ENCODE results near the gene SLC16A10. TPM values are rescaled to one million over a fixed set of nuclear protein-coding genes. Genes with fewer than 3 reads are reported as not detected.
A peak's percentile ranks its signal among the peaks of the same experiment; 100 is the strongest.

SLC16A10 gene
- total and polyA plus RNA-seq, 2 of the 13 experiments (the other 11 are each of a cell fraction or from before 2014, with no cell fraction given), result 8.2 to 20.1 TPM

GRCh38 chr6:111105578-111105977 lies 18.3 kb downstream of the SLC16A10 start (continued):
- TF ChIP-seq JUNB (CRISPR knock-in tag; IDR thresholded peaks at IDR 0.05; ENCODE audit: borderline replicate concordance) (no peak; the same call in 1 of the 2 replicates), ZNF775 (CRISPR knock-in tag; IDR thresholded peaks at IDR 0.05; ENCODE audit: borderline replicate concordance) (no peak), GABPB1 (CRISPR knock-in tag; IDR thresholded peaks at IDR 0.05) (peak; percentile 43; the same call in 1 of the 2 replicates), CSRNP1 (CRISPR knock-in tag; IDR thresholded peaks at IDR 0.05) (no peak), HNRNPL (IDR thresholded peaks at IDR 0.05; ENCODE audit: low read depth, low read length) (no peak), SOX5 (CRISPR knock-in tag; IDR thresholded peaks at IDR 0.05; ENCODE audit: borderline replicate concordance) (peak; percentile 98), NONO (IDR thresholded peaks at IDR 0.05) (no peak), NONO (CRISPR knock-in tag; conservative IDR thresholded peaks at IDR 0.05) (peak; percentile 83), BATF2 (CRISPR knock-in tag; IDR thresholded peaks at IDR 0.05) (no peak), ZNF329 (CRISPR knock-in tag; IDR thresholded peaks at IDR 0.05; ENCODE audit: low read depth) (no peak), FOXJ3 (CRISPR knock-in tag; IDR thresholded peaks at IDR 0.05; ENCODE audit: borderline replicate concordance) (peak; percentile 92), PAWR (CRISPR knock-in tag; IDR thresholded peaks at IDR 0.05; ENCODE audit: borderline replicate concordance) (no peak), HMG20B (CRISPR knock-in tag; conservative IDR thresholded peaks at IDR 0.05) (peak; percentile 81; the same call in 1 of the 2 replicates), KDM4B (CRISPR knock-in tag; IDR thresholded peaks at IDR 0.05) (peak; percentile 89; the same call in 1 of the 2 replicates), CBX2 (IDR thresholded peaks at IDR 0.05; ENCODE audit: low read depth, low read length) (no peak), CBX2 (CRISPR knock-in tag; IDR thresholded peaks at IDR 0.05; ENCODE audit: low read depth) (no peak), ISX (CRISPR knock-in tag; conservative IDR thresholded peaks at IDR 0.05) (no peak), ZNF331 (CRISPR knock-in tag; IDR thresholded peaks at IDR 0.05) (peak; percentile 95), ZEB1 (IDR thresholded peaks at IDR 0.05; ENCODE audit: insufficient replicate concordance, low read depth) (no peak), ATF7 (IDR thresholded peaks at IDR 0.05) (no peak), ATF7 (CRISPR knock-in tag; IDR thresholded peaks at IDR 0.05) (no peak), ZBTB49 (CRISPR knock-in tag; IDR thresholded peaks at IDR 0.05; ENCODE audit: borderline replicate concordance) (peak; percentile 57; the same call in 1 of the 2 replicates), NFRKB (IDR thresholded peaks at IDR 0.05) (no peak), ZNF451 (CRISPR knock-in tag; IDR thresholded peaks at IDR 0.05) (no peak), ZNF180 (CRISPR knock-in tag; IDR thresholded peaks at IDR 0.05; ENCODE audit: borderline replicate concordance, low read depth) (no peak), NR1H2 (CRISPR knock-in tag; IDR thresholded peaks at IDR 0.05; ENCODE audit: borderline replicate concordance, low read depth) (no peak)
